ENCODE results near the gene STX3. TPM values are rescaled to one million over a fixed set of nuclear protein-coding genes. Genes with fewer than 3 reads are reported as not detected.

The STX3 gene
- total RNA-seq, 1 donor from 2014 or later, result 9.2 TPM

Other genes with a start within 250 kb of the STX3 start
- gene OR4D9, start 243.8 kb upstream of the STX3 start, total RNA-seq, result not detected
- gene OSBP, start 139.6 kb upstream of the STX3 start, total RNA-seq, result 33.1 TPM
- 21.6 TPM for gene PATL1, start 86.3 kb upstream of the STX3 start, total RNA-seq
- gene OR10V1, start 41.5 kb upstream of the STX3 start, total RNA-seq, result not detected
- gene MRPL16, start 55.4 kb downstream of the STX3 start, total RNA-seq, result 95.3 TPM
- not detected for gene CBLIF, start 90.1 kb downstream of the STX3 start, total RNA-seq
- gene TCN1, start 111.1 kb downstream of the STX3 start, total RNA-seq, result not detected
- not detected for gene OOSP3, start 123.4 kb downstream of the STX3 start, total RNA-seq
- not detected for gene OOSP1, start 183.1 kb downstream of the STX3 start, total RNA-seq
- not detected for gene OOSP4A, start 208.7 kb downstream of the STX3 start, total RNA-seq